Endothelial cell (in vitro differentiated cells): ENCODE data around the gene C2orf69. TPM values are rescaled to one million over a fixed set of nuclear protein-coding genes. Genes with fewer than 3 reads are reported as not detected.
A peak's percentile ranks its signal among the peaks of the same experiment; 100 is the strongest.

Experiments
- DNase-seq: peaks from one replicate; pipeline ENCODE4 v3.0.0; 2021; ENCODE audit warnings: low spot score
- H3K27ac Mint-ChIP-seq: one replicate; pipeline ENCODE4 v1.8.0; 2021; ENCODE audit warnings: mixed read lengths, inconsistent platforms; ENCODE audit not compliant: unreplicated experiment
- H3K27me3 Mint-ChIP-seq: one replicate; pipeline ENCODE4 v1.8.0; 2021; ENCODE audit warnings: mild to moderate bottlenecking, moderate library complexity, mixed read lengths, inconsistent platforms; ENCODE audit not compliant: unreplicated experiment
- H3K36me3 Mint-ChIP-seq: one replicate; pipeline ENCODE4 v1.8.0; 2021; ENCODE audit warnings: mild to moderate bottlenecking, low read depth, mixed read lengths, inconsistent platforms; ENCODE audit not compliant: unreplicated experiment
- H3K4me1 Mint-ChIP-seq: one replicate; pipeline ENCODE4 v1.8.0; 2021; ENCODE audit warnings: mild to moderate bottlenecking, mixed read lengths, inconsistent platforms; ENCODE audit not compliant: unreplicated experiment
- H3K4me3 Mint-ChIP-seq: one replicate; pipeline ENCODE4 v1.8.0; 2021; ENCODE audit warnings: mild to moderate bottlenecking, mixed read lengths, inconsistent platforms; ENCODE audit not compliant: unreplicated experiment
- H3K9me3 Mint-ChIP-seq: one replicate; pipeline ENCODE4 v1.8.0; 2021; ENCODE audit warnings: mixed read lengths, inconsistent platforms; ENCODE audit not compliant: unreplicated experiment
- CTCF ChIP-seq: fragments of 200-600 bp; sonication (generic); IDR thresholded peaks from one replicate; pipeline ENCODE4 v1.5.0; 2021; ENCODE audit warnings: antibody characterized with exemption; ENCODE audit not compliant: unreplicated experiment
- total RNA-seq: library from RNA; stranded (reverse); fragmentation: NEBNext Ultra II Directional; extraction: Animal tissue kit (Norgen Biotek cat#: 25700); gene quantifications from one replicate; pipeline ENCODE4 v1.2.1, GENCODE V29; 2021; ENCODE audit not compliant: unreplicated experiment

Gene C2orf69
- total RNA-seq, 1 donor from 2014 or later = 16.1 TPM

- Mint-ChIP-seq H3K4me1 (no peaks in the 10 kb centered on the region), H3K36me3 (peaks cover 9% of the 10 kb centered on the region), H3K27ac (no peak overlapping the region), H3K4me3 (no peak overlapping the region), H3K9me3 (no peaks in the 10 kb centered on the region), H3K27me3 (no peaks in the 10 kb centered on the region)
- no peak for TF ChIP-seq CTCF
- DNase-seq = no peak
Observed at GRCh38 chr2:199946836-199947235, 35.7 kb downstream of the C2orf69 start.

GRCh38 chr2:199950396-199950795, 39.3 kb downstream of the C2orf69 start:
- no peaks in the 10 kb centered on the region for H3K36me3 Mint-ChIP-seq
- no peak for TF ChIP-seq CTCF
- H3K27ac Mint-ChIP-seq = no peak overlapping the region
- H3K4me3 Mint-ChIP-seq = no peak overlapping the region
- no peak for DNase-seq
- H3K27me3 Mint-ChIP-seq = peaks cover 4% of the 10 kb centered on the region
- H3K4me1 Mint-ChIP-seq = peaks cover 4% of the 10 kb centered on the region
- H3K9me3 Mint-ChIP-seq = no peaks in the 10 kb centered on the region

GRCh38 chr2:199951023-199951422, 39.9 kb downstream of the C2orf69 start:
- H3K27ac Mint-ChIP-seq = no peak overlapping the region
- H3K27me3 Mint-ChIP-seq = peaks cover 4% of the 10 kb centered on the region
- peaks cover under 1% of the 10 kb centered on the region for H3K36me3 Mint-ChIP-seq
- TF ChIP-seq CTCF = no peak
- H3K9me3 Mint-ChIP-seq = no peaks in the 10 kb centered on the region
- H3K4me3 Mint-ChIP-seq = no peak overlapping the region
- DNase-seq = no peak
- peaks cover 6% of the 10 kb centered on the region for H3K4me1 Mint-ChIP-seq

- H3K9me3 Mint-ChIP-seq = no peaks in the 10 kb centered on the region
- DNase-seq = no peak
Observed at GRCh38 chr2:199955007-199955338, 43.9 kb downstream of the C2orf69 start.

More at GRCh38 chr2:199955007-199955338, 43.9 kb downstream of the C2orf69 start:
- Mint-ChIP-seq H3K27me3 (peaks cover 4% of the 10 kb centered on the region), H3K4me1 (peaks cover 23% of the 10 kb centered on the region), H3K4me3 (peak overlapping the region; percentile 97), H3K36me3 (peaks cover 5% of the 10 kb centered on the region), H3K27ac (peak overlapping the region; percentile 93)
- TF ChIP-seq CTCF = no peak
